Naive thymus-derived CD8-positive, alpha-beta T cell (primary cell): ENCODE measurements around the gene TMEM132D. TPM values are rescaled to one million over a fixed set of nuclear protein-coding genes. Genes with fewer than 3 reads are reported as not detected.

Experiments used
- ATAC-seq, 2 donors: fragments of 150-1000 bp; cut with Tn5 transposase in 1 of 2; sonication (Bioruptor Pico), chemical (Tn5 transposase) in 1 of 2; 1 replicate in 1 of 2; 2 replicates in 1 of 2; pipeline ENCODE4 v1.10.0; 2021; ENCODE audit warnings: mild to moderate bottlenecking in 2 of 2, moderate library complexity in 2 of 2
- POLR2A ChIA-PET: fragments of 350-600 bp; sonication (Branson Sonifier 250); formaldehyde crosslinking; loops from one replicate; lab custom pipeline; 2021; ENCODE audit warnings: antibody characterized with exemption; lab: Charles Lee
- DNase-seq, 10 donors: peaks; one replicate each; pipeline versions ENCODE4 v3.0.0 to v3.0.0-alpha.2; 2020 to 2022
- H3K27ac Mint-ChIP-seq, 10 donors: one replicate each; pipeline ENCODE4 v1.8.0; 2020 to 2022; ENCODE audit warnings: mild to moderate bottlenecking in 10 of 10, mixed read lengths in 10 of 10, moderate library complexity in 4 of 10, inconsistent platforms in 1 of 10
- H3K27me3 Mint-ChIP-seq, 5 donors: one replicate each; pipeline ENCODE4 v1.8.0; 2021 to 2022; ENCODE audit warnings: mixed read lengths in 5 of 5
- H3K36me3 Mint-ChIP-seq, 3 donors: one replicate each; pipeline ENCODE4 v1.8.0; 2020 to 2022; ENCODE audit warnings: mixed read lengths in 3 of 3, mild to moderate bottlenecking in 2 of 3, inconsistent platforms in 1 of 3
- H3K4me1 Mint-ChIP-seq, 4 donors: one replicate each; pipeline ENCODE4 v1.8.0; 2021 to 2022; ENCODE audit warnings: mixed read lengths in 4 of 4
- H3K4me3 Mint-ChIP-seq, 10 donors: one replicate each; pipeline ENCODE4 v1.8.0; 2020 to 2022; ENCODE audit warnings: mild to moderate bottlenecking in 10 of 10, mixed read lengths in 10 of 10, moderate library complexity in 6 of 10, inconsistent platforms in 1 of 10
- H3K9me3 Mint-ChIP-seq, 9 donors: one replicate each; pipeline ENCODE4 v1.8.0; 2020 to 2022; ENCODE audit warnings: mixed read lengths in 9 of 9, mild to moderate bottlenecking in 3 of 9, inconsistent platforms in 1 of 9, moderate library complexity in 1 of 9
- polyA plus RNA-seq, 3 donors: library from polyadenylated mRNA; unstranded; fragments of 300-500 nt; fragmentation: Illumina TruSeq; gene quantifications; one replicate each; pipeline ENCODE4 v1.2.3, GENCODE V29; 2021
- total RNA-seq, 8 experiments: library from RNA in 2 of 8; stranded (reverse) in 2 of 8; gene quantifications; one replicate each; pipeline ENCODE4 v1.2.3 and lab custom pipeline; 2021 to 2026

TMEM132D gene
- total and polyA plus RNA-seq, 5 experiments from 2014 or later = not detected

DNA sequence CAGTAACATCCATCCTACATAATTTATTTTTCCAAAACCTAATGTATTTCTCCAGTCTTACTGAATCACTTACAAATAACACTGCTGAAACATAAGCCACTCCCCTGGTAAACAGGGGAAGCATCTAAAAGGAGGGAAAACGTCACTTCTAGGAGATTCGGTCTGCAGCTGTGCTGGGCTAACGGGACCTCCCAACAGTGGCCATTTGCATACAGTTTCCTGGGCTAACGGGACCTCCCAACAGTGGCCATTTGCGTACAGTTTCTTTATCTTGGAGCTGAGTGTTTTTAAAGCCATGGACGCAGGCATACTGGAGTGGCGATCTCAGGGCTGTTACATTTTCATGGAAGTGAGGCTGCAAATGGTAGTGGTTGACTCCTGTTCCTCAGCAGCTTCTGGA, 242.9 kb downstream of the TMEM132D start:
- no peak overlapping the region for H3K27ac Mint-ChIP-seq
- H3K4me3 Mint-ChIP-seq = no peak overlapping the region
- peaks cover 0 to 5% (median under 1%) of the 10 kb centered on the region in 5 donors for H3K27me3 Mint-ChIP-seq

DNA sequence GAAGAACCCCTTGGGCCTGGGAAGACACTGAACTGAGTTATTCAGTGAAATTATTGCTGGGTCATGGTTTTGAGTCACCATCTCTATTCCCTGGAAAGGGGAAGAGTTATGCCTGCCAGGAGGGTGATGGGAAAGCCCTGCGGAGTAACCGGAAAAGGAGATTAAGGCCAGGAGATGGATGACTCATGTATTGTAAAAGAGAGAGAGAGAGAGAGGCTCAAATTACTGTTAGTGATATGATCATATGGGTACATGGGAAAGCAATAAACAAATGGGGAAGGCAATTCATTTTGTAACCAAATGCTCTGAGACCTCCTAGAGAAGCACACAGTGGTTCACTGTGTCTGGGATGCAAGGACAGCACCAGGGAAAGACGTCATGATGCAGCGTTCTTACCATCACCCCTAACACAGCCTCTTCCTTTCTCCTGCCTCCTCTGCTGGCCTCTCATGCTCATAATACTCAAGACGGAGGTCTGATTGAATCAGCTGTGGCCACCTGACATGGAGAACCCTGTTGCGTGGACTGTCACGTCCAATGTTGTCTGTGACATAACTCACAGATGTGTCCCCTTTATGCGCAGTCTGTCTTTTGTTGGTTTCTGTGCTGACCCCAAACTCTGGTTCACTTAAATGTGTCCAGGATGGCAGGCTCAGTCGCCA, 243.7 kb downstream of the TMEM132D start:
- Mint-ChIP-seq H3K36me3 (no peaks in the 10 kb centered on the region), H3K27me3 (peaks cover 0 to 10% (median 2%) of the 10 kb centered on the region in 5 donors), H3K27ac (no peak overlapping the region), H3K4me1 (no peaks in the 10 kb centered on the region), H3K4me3 (no peak overlapping the region), H3K9me3 (peaks cover 0 to 4% (median 0%) of the 10 kb centered on the region in 9 donors)
- DNase-seq (no peak), ATAC-seq (no peak)
- POLR2A ChIA-PET = no interaction called here

More for the DNA sequence above, 242.9 kb downstream of the TMEM132D start:
- ATAC-seq = no peak
- Mint-ChIP-seq H3K36me3 (no peaks in the 10 kb centered on the region), H3K4me1 (no peaks in the 10 kb centered on the region), H3K9me3 (peaks cover 0 to 3% (median 0%) of the 10 kb centered on the region in 9 donors)
- POLR2A ChIA-PET = no interaction called here
- no peak for DNase-seq

DNA sequence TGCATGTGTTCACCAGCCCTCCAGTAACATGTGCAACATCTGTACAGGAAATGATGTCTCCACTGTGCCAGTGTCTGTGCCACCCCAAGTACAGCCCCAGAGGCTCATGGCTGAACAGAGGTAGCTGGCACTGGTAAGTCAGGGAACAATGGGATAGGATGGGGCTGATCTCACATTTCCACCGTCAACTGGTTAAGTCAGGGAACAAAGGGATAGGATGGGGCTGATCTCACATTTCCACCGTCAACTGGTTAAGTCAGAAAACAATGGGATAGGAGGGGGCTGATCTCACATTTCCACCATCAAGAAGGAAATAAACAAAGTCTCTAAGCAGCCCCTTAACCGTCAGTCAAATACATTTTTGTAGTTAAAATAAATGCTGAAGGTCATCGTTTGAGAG, 246.6 kb downstream of the TMEM132D start:
- Mint-ChIP-seq H3K9me3 (peaks cover 0 to 23% (median 4%) of the 10 kb centered on the region in 9 donors), H3K27ac (no peak overlapping the region), H3K36me3 (no peaks in the 10 kb centered on the region), H3K27me3 (peaks cover 0 to 10% (median 2%) of the 10 kb centered on the region in 5 donors), H3K4me1 (no peaks in the 10 kb centered on the region), H3K4me3 (no peak overlapping the region)
- POLR2A ChIA-PET = no interaction called here
- ATAC-seq (no peak), DNase-seq (no peak)

DNA sequence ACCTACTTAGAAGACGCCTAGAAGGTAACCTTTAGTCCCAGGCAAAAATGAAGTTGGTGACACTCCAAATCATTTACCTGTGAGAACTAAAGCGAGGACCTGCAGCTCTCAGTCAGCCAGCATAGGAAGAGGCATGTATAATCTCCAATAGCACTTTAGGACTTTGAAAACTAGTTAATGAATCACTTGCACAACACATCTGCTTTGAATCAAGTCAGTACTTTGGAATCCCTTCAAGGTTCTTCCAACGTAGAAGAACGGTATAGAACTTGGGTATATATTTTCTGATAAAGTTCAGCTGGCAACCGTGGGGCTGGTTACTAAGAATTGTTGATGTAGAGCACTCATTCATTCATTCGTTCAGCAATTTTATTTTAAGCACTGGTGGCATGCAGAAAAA, 251.9 kb downstream of the TMEM132D start:
- H3K27me3 Mint-ChIP-seq = peaks cover 0 to 19% (median 2%) of the 10 kb centered on the region in 5 donors
- peaks cover 0 to 32% (median 4%) of the 10 kb centered on the region in 9 donors for H3K9me3 Mint-ChIP-seq
- POLR2A ChIA-PET = no interaction called here
- ATAC-seq = no peak
- no peak overlapping the region for H3K27ac Mint-ChIP-seq
- DNase-seq = no peak
- H3K4me1 Mint-ChIP-seq = no peaks in the 10 kb centered on the region
- H3K4me3 Mint-ChIP-seq = no peak overlapping the region
- no peaks in the 10 kb centered on the region for H3K36me3 Mint-ChIP-seq

DNA sequence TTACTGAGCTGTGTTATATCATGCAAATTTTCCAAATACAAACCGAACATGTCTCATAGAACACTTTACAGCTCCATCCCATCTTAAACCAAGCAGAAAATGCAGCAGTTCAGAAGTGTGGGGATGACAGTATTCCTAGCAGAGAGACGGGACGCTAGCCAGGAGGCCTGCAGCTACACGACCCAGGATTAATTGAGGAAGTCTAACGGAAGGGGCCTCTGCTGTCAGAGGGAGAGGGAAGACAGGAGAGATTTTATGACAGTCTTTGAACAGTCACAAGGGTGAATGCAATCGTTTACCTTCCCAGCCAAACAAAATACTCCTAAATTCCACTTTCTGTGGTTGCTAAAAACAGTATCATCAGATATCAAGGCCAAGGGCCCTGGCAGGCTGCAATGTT, 261.9 kb downstream of the TMEM132D start:
- Mint-ChIP-seq H3K4me1 (no peaks in the 10 kb centered on the region), H3K9me3 (peaks cover 0 to 9% (median 3%) of the 10 kb centered on the region in 9 donors), H3K27ac (no peak overlapping the region), H3K4me3 (no peak overlapping the region), H3K27me3 (no peaks in the 10 kb centered on the region), H3K36me3 (no peaks in the 10 kb centered on the region)
- ATAC-seq (no peak), DNase-seq (no peak)
- POLR2A ChIA-PET = no interaction called here

DNA sequence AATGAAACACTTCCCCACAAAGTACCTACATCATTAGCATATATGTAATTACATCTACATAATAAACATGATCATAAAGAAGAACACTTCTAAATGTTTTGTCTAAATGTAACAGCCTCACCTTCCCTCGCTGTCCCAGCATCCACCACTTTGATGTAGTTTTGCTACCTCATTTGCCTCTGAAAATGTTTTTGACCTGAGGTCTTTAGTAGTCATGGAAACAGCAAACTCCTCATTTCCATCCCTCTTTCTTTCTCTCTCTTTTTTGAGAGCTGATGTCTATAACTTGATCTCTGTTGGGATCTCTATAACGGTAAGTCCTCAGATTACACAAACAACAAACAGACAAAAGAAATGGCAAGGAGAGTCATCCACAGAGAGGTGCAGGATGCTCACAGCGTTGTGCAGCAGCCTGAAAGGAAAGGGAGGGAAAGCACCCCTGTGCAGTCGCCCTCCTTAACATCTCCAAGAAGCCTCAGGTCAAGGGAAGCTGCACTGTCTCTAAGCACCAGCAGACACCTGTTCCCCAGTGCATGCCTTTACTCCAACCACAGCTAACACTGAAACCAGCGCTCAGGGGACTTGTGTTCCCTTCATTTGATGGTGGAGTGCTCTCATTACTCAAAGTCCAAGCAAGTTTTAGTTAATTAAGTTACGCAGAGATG, 268.7 kb downstream of the TMEM132D start:
- H3K4me1 Mint-ChIP-seq = no peaks in the 10 kb centered on the region
- POLR2A ChIA-PET = no interaction called here
- no peak overlapping the region for H3K27ac Mint-ChIP-seq
- no peak overlapping the region for H3K4me3 Mint-ChIP-seq
- no peaks in the 10 kb centered on the region for H3K36me3 Mint-ChIP-seq
- no peak for ATAC-seq
- DNase-seq = no peak
- peaks cover 0 to 5% (median 0%) of the 10 kb centered on the region in 5 donors for H3K27me3 Mint-ChIP-seq
- peaks cover 0 to 9% (median 0%) of the 10 kb centered on the region in 9 donors for H3K9me3 Mint-ChIP-seq

DNA sequence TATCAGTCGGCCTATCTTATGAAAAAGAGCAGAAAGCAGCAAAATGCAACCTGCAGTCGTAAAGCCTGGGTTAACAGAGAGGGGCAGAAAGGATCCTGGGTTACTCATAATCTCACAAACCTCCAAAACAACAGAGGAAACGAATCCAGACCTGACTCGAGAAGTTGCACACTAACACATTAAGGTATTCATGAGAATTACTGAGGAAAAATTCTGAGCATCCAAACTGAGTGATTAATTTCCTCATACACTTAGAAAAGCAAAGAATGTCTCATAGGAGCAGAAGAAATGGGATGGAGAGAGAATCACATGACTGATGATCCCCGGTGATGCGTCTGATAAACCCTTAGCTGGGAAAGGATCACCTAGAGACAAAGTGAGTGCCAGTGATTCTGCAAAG, 272.5 kb downstream of the TMEM132D start:
- H3K9me3 Mint-ChIP-seq = peaks cover 0 to 14% (median 2%) of the 10 kb centered on the region in 9 donors
- ATAC-seq = no peak
- H3K4me1 Mint-ChIP-seq = no peaks in the 10 kb centered on the region
- H3K4me3 Mint-ChIP-seq = no peak overlapping the region
- H3K36me3 Mint-ChIP-seq = no peaks in the 10 kb centered on the region
- H3K27ac Mint-ChIP-seq = no peak overlapping the region
- DNase-seq = no peak
- peaks cover 0 to 5% (median 2%) of the 10 kb centered on the region in 5 donors for H3K27me3 Mint-ChIP-seq
- POLR2A ChIA-PET = no interaction called here

DNA sequence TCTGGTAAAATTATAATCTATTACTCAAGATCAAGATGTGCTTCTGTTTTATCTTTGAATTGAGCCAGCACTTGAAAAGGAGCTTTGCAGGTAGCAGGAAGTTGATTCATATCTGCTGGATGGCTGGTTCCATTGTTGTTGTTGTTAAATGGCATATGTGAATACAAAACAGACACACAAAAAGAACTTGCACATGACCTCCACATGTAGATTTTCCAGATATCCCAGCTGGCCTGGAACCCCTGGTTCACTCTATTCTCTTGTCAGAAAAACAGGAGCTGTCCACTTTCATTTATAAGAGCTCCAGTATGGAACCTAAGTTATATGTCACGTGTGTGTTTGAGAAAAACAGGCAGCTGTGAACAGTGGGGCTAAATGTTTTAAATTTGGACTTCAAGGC, 273.9 kb downstream of the TMEM132D start:
- POLR2A ChIA-PET = no interaction called here
- Mint-ChIP-seq H3K4me1 (no peaks in the 10 kb centered on the region), H3K27me3 (peaks cover 0 to 5% (median 2%) of the 10 kb centered on the region in 5 donors), H3K27ac (no peak overlapping the region), H3K9me3 (peaks cover 0 to 14% (median 2%) of the 10 kb centered on the region in 9 donors), H3K36me3 (no peaks in the 10 kb centered on the region), H3K4me3 (no peak overlapping the region)
- ATAC-seq (no peak), DNase-seq (no peak)

DNA sequence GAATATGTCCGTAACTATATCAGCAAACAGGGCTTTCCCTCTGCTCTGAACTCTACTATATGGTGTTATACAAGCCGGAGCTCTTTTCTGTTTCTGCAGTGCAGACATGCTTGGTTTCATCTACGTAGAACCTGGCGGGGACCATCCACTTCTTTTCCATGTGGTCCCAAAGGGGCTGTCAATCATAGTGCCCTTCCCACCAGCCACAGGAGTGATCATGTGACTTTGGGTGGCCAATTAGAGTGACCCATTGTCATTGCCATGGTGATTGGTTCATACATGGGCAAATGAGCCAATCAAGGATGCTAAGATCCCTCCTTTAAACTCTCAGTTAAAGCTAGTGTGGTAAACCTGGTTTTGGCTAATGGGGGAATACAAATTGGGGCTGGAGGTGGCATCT, 281.3 kb downstream of the TMEM132D start:
- ATAC-seq (no peak), DNase-seq (no peak)
- peaks cover 0 to 20% (median 3%) of the 10 kb centered on the region in 9 donors for H3K9me3 Mint-ChIP-seq
- H3K36me3 Mint-ChIP-seq = no peaks in the 10 kb centered on the region
- POLR2A ChIA-PET = no interaction called here
- H3K27ac Mint-ChIP-seq = no peak overlapping the region
- H3K27me3 Mint-ChIP-seq = peaks cover 0 to 2% (median 0%) of the 10 kb centered on the region in 5 donors
- H3K4me3 Mint-ChIP-seq = no peak overlapping the region
- no peaks in the 10 kb centered on the region for H3K4me1 Mint-ChIP-seq

DNA sequence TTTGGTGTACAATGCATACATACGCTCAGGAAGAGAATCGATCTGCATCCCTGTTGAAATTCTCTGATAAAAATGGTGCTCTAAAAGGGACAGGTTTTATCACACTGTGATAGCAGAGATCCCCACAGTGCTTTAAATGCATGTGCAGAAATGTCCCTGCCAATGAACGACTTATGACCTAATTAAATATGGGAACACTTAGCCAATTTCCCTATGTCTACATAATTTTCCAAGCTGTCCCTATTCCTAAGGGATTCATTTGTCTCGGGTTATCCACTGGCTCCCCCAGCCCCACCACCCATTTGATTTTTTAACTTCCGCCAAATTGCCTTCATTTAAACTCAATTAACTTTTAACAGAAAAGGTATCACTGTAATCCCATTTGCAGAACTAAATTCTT, 284.6 kb downstream of the TMEM132D start:
- H3K27ac Mint-ChIP-seq = no peak overlapping the region

DNA sequence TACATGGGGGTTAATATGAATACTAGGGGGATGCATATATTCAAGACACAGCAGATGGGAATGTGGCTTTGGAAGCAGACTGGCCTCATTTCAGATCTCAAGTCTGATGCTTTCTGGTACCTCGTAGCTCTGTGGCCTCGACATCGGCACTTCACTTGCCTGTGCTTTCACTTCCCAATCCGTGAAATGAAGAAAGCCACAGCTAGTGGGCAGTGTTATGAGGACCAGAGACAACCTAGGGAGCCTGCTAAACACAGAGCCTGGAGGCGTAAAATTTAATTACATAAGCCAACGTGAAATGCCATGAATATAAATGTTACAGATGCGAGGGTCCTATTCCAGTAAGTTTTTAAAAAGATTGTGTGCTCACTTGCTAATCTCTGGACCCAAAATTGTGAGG, 286.0 kb downstream of the TMEM132D start:
- Mint-ChIP-seq H3K4me1 (no peaks in the 10 kb centered on the region), H3K9me3 (peaks cover 0 to 34% (median 8%) of the 10 kb centered on the region in 9 donors), H3K27me3 (no peaks in the 10 kb centered on the region), H3K4me3 (no peak overlapping the region), H3K27ac (no peak overlapping the region), H3K36me3 (no peaks in the 10 kb centered on the region)
- DNase-seq (no peak), ATAC-seq (no peak)
- POLR2A ChIA-PET = no interaction called here

More for the DNA sequence above, 284.6 kb downstream of the TMEM132D start:
- Mint-ChIP-seq H3K9me3 (peaks cover 0 to 29% (median 8%) of the 10 kb centered on the region in 9 donors), H3K4me1 (no peaks in the 10 kb centered on the region), H3K27me3 (no peaks in the 10 kb centered on the region), H3K4me3 (no peak overlapping the region), H3K36me3 (no peaks in the 10 kb centered on the region)
- ATAC-seq (no peak), DNase-seq (no peak)
- POLR2A ChIA-PET = no interaction called here

DNA sequence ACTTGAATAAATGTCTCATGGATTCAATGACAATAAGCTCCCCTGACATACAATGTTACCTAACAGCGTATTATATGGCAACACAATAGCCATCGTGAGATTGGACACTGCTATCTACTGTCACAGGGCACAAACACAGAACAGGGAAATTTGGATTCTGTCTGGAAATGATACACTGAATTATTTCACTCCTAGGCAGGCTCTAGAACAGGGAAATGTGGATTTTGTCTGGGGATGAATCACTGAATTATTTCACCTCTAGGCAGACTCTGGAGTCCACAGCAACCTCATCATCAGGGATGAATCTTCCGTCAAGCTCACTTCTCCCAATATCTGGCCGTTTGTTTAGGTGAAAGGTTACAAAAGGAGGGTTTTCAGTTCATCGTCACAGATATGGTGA, 288.8 kb downstream of the TMEM132D start:
- no peak for ATAC-seq
- no peaks in the 10 kb centered on the region for H3K27me3 Mint-ChIP-seq
- POLR2A ChIA-PET = no interaction called here
- DNase-seq = no peak
- no peak overlapping the region for H3K27ac Mint-ChIP-seq
- H3K9me3 Mint-ChIP-seq = peaks cover 0 to 18% (median 3%) of the 10 kb centered on the region in 9 donors
- H3K4me1 Mint-ChIP-seq = no peaks in the 10 kb centered on the region
- no peak overlapping the region for H3K4me3 Mint-ChIP-seq
- H3K36me3 Mint-ChIP-seq = no peaks in the 10 kb centered on the region

DNA sequence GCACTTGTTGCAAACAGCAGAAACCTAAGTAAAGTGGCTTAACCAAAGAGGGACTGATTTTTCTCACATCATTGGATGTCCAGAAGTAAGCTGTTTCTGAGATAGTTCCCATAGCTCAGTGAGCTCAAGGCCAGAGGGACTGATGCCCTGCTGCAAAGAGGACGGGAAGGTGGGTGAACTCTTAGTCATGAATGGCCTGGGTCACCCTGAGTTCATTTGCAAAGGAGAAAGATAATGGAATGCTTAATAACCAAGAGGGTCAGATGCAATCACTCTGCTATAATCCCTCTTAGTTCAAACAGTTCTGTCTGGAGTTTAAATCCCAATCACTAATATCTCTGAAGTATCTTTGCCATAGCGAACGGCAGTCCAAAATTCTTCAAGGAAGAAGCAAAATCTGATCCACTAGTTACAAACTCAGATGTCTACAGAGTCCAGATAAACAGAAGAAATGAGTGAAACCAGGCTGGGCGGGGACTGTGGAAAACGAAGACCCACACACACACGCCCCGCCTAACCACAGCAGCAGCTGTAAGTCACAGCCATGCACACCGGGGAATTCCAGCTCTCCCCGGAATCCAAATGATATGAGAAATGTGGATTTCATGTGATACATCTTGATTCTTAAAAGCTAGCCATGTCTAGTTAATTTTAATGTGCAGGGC, 289.5 kb downstream of the TMEM132D start:
- no peak for ATAC-seq
- Mint-ChIP-seq H3K36me3 (no peaks in the 10 kb centered on the region), H3K4me3 (no peak overlapping the region), H3K4me1 (no peaks in the 10 kb centered on the region), H3K9me3 (peaks cover 0 to 17% (median 5%) of the 10 kb centered on the region in 9 donors), H3K27me3 (no peaks in the 10 kb centered on the region), H3K27ac (no peak overlapping the region)
- POLR2A ChIA-PET = no interaction called here
- DNase-seq = no peak
